ENCODE measurements around the gene ASB3. TPM values are rescaled to one million over a fixed set of nuclear protein-coding genes. Genes with fewer than 3 reads are reported as not detected.

Gene ASB3
- polyA plus RNA-seq, 3 donors = 6.7 to 14.9 (median 8.1) TPM

DNA sequence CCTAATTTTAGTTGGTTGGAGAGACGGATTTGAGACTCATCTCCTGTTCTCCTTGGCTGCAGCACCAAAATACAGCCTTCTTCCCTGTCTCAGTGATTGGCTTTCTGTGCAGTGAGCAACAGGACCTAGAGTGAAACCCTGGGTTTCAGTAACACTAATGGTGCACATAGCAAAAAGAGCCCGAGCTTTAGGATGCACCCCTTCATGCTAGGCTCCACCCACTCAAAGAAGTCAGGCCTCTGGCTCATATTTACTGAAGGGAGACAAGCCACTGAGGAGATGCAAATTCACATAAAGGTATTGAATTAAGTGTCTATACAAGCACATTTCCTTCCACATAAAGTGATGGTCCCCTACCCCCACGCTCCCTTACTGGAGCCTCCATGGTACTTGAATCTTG, 151.1 kb downstream of the ASB3 start:
- H3K27ac Mint-ChIP-seq = no peak overlapping the region
- 60% methylated on average over 1 of the region's 3 CpGs for WGBS (ENCODE audit: insufficient coverage)
- no peaks in the 10 kb centered on the region for H4K20me1 ChIP-seq (ENCODE audit: insufficient read depth, low read length)
- H2AFZ ChIP-seq (ENCODE audit: insufficient read depth, low read depth, low read length, poor library complexity, severe bottlenecking) = no peak overlapping the region
- H3K9me3 ChIP-seq (replicated peaks in 1 of 2; ENCODE audit: control insufficient read depth in 1 of 2, insufficient read depth in 1 of 2, low read length in 2 of 2) = peaks cover 0 to 4% of the 10 kb centered on the region in 2 donors
- H3K9ac ChIP-seq (ENCODE audit: insufficient read depth, low read length, poor library complexity, severe bottlenecking) = no peak overlapping the region
- H3K4me1 ChIP-seq (ENCODE audit: control insufficient read depth in 1 of 2, insufficient read depth in 2 of 2, low read length in 2 of 2) = no peaks in the 10 kb centered on the region
- no peak overlapping the region for H3K27ac ChIP-seq (ENCODE audit: low read depth in 1 of 2, low read length in 2 of 2)
- no peak overlapping the region for H3K4me2 ChIP-seq (replicated peaks; ENCODE audit: extremely low read depth, low read length, poor library complexity, severe bottlenecking)
- TF ChIP-seq, protein P1, sequence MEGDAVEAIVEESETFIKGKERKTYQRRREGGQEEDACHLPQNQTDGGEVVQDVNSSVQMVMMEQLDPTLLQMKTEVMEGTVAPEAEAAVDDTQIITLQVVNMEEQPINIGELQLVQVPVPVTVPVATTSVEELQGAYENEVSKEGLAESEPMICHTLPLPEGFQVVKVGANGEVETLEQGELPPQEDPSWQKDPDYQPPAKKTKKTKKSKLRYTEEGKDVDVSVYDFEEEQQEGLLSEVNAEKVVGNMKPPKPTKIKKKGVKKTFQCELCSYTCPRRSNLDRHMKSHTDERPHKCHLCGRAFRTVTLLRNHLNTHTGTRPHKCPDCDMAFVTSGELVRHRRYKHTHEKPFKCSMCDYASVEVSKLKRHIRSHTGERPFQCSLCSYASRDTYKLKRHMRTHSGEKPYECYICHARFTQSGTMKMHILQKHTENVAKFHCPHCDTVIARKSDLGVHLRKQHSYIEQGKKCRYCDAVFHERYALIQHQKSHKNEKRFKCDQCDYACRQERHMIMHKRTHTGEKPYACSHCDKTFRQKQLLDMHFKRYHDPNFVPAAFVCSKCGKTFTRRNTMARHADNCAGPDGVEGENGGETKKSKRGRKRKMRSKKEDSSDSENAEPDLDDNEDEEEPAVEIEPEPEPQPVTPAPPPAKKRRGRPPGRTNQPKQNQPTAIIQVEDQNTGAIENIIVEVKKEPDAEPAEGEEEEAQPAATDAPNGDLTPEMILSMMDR (IDR thresholded peaks at IDR 0.05) = no peak
- H3K4me3 ChIP-seq (replicated peaks in 1 of 3; ENCODE audit: low read depth in 2 of 3, low read length in 3 of 3) = no peak overlapping the region
- no peaks in the 10 kb centered on the region for H3K36me3 ChIP-seq (replicated peaks in 1 of 2; ENCODE audit: control insufficient read depth in 1 of 2, insufficient read depth in 2 of 2, low read length in 2 of 2)
- peaks cover 0 to 4% (median 2%) of the 10 kb centered on the region in 7 donors for H3K9me3 Mint-ChIP-seq
- H3K27me3 Mint-ChIP-seq (ENCODE audit: low read depth in 3 of 3) = peaks cover 2 to 6% (median 2%) of the 10 kb centered on the region in 3 donors
- no peaks in the 10 kb centered on the region for H3K4me1 Mint-ChIP-seq
- no peaks in the 10 kb centered on the region for H3K36me3 Mint-ChIP-seq
- H3K4me3 Mint-ChIP-seq = no peak overlapping the region
- intact Hi-C loops (cut with micrococcal nuclease) = no loop called here
- H3K27me3 ChIP-seq (ENCODE audit: control insufficient read depth in 2 of 2, insufficient read depth in 2 of 2, low read length in 2 of 2) = no peaks in the 10 kb centered on the region
- DNase-seq = no peak
- H3K79me2 ChIP-seq (ENCODE audit: insufficient read depth, low read length) = no peaks in the 10 kb centered on the region

DNA sequence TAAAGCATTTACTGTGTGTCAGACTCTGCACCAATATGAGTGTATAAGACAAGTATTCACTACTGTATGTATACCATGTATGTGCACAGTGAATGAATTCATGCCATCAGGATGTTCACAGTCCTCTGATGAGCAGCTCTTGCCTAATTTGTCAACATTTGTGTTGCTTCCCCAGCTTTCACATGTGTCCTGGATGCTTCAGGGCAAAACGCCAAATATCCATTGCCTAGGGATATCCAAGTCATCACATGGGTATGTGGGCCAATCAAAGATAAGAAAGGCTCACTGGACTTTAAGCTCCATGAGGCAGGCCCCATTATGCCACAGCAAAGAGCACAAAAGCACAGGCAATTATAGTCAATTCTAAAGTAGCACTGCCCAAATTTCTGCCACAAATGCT, 153.3 kb downstream of the ASB3 start:
- H3K36me3 ChIP-seq (replicated peaks in 1 of 2; ENCODE audit: control insufficient read depth in 1 of 2, insufficient read depth in 2 of 2, low read length in 2 of 2) = no peaks in the 10 kb centered on the region
- no peak overlapping the region for H3K9ac ChIP-seq (ENCODE audit: insufficient read depth, low read length, poor library complexity, severe bottlenecking)
- no peak overlapping the region for H3K27ac ChIP-seq (ENCODE audit: low read depth in 1 of 2, low read length in 2 of 2)
- no peak overlapping the region for H3K4me2 ChIP-seq (replicated peaks; ENCODE audit: extremely low read depth, low read length, poor library complexity, severe bottlenecking)
- no peaks in the 10 kb centered on the region for H3K4me1 ChIP-seq (ENCODE audit: control insufficient read depth in 1 of 2, insufficient read depth in 2 of 2, low read length in 2 of 2)
- Mint-ChIP-seq H3K9me3 (peaks cover 0 to 5% (median 3%) of the 10 kb centered on the region in 7 donors), H3K4me1 (no peaks in the 10 kb centered on the region), H3K27ac (no peak overlapping the region), H3K36me3 (no peaks in the 10 kb centered on the region), H3K27me3 (ENCODE audit: low read depth in 3 of 3) (peaks cover 2 to 3% (median 2%) of the 10 kb centered on the region in 3 donors), H3K4me3 (no peak overlapping the region)
- no peak overlapping the region for H3K4me3 ChIP-seq (replicated peaks in 1 of 3; ENCODE audit: low read depth in 2 of 3, low read length in 3 of 3)
- H4K20me1 ChIP-seq (ENCODE audit: insufficient read depth, low read length) = no peaks in the 10 kb centered on the region
- H3K9me3 ChIP-seq (replicated peaks in 1 of 2; ENCODE audit: control insufficient read depth in 1 of 2, insufficient read depth in 1 of 2, low read length in 2 of 2) = peaks cover 0 to 4% of the 10 kb centered on the region in 2 donors
- H3K79me2 ChIP-seq (ENCODE audit: insufficient read depth, low read length) = no peaks in the 10 kb centered on the region
- H2AFZ ChIP-seq (ENCODE audit: insufficient read depth, low read depth, low read length, poor library complexity, severe bottlenecking) = no peak overlapping the region
- no peak for DNase-seq
- TF ChIP-seq, protein P1 (IDR thresholded peaks at IDR 0.05) = no peak
- H3K27me3 ChIP-seq (ENCODE audit: control insufficient read depth in 2 of 2, insufficient read depth in 2 of 2, low read length in 2 of 2) = no peaks in the 10 kb centered on the region
- WGBS (ENCODE audit: insufficient coverage) = 78% methylated on average over 1 of the region's 1 CpG
- intact Hi-C loops (cut with micrococcal nuclease) = no loop called here

Measured in CD14-positive monocyte (primary cell).